Astrocyte (in vitro differentiated cells and primary cell): ENCODE results near the gene LANCL2. TPM values are rescaled to one million over a fixed set of nuclear protein-coding genes. Genes with fewer than 3 reads are reported as not detected.

ENCODE experiments used
- DNase-seq: peaks from one replicate; pipeline ENCODE4 v3.0.0-alpha.2; 2010; ENCODE audit warnings: low read depth
- FAIRE-seq: peaks from 2 replicates; lab custom pipeline; 2011; peaks lifted over from hg19 to GRCh38; lab: Jason Lieb, UNC
- H2AFZ ChIP-seq: 2 replicates; pipeline ENCODE4 v1.6.0; 2012; ENCODE audit warnings: low read depth, low read length, inconsistent platforms
- H3K27ac ChIP-seq: 2 replicates; pipeline ENCODE4 v1.5.1; 2011; ENCODE audit warnings: low read depth, low read length, inconsistent platforms
- H3K27me3 ChIP-seq: 2 replicates; pipeline ENCODE4 v1.6.0; 2011; ENCODE audit warnings: low read length, inconsistent platforms; ENCODE audit not compliant: insufficient read depth
- H3K36me3 ChIP-seq: 2 replicates; pipeline ENCODE4 v1.5.1; 2011; ENCODE audit warnings: low read length, inconsistent platforms; ENCODE audit not compliant: insufficient read depth
- H3K4me1 ChIP-seq: 2 replicates; pipeline ENCODE4 v1.5.1; 2011; ENCODE audit warnings: low read length, inconsistent platforms; ENCODE audit not compliant: insufficient read depth
- H3K4me2 ChIP-seq: 2 replicates; pipeline ENCODE4 v1.6.0; 2012; ENCODE audit warnings: low read length, inconsistent platforms
- H3K4me3 ChIP-seq: 2 replicates; pipeline ENCODE4 v1.5.1; 2011; ENCODE audit warnings: low read depth, mild to moderate bottlenecking, low read length, inconsistent platforms; ENCODE audit not compliant: insufficient read depth
- H3K79me2 ChIP-seq: 2 replicates; pipeline ENCODE4 v1.6.0; 2012; ENCODE audit warnings: mild to moderate bottlenecking, low read length, inconsistent platforms; ENCODE audit not compliant: insufficient read depth
- H3K9ac ChIP-seq: 2 replicates; pipeline ENCODE4 v1.6.0; 2012; ENCODE audit warnings: mild to moderate bottlenecking, low read length, inconsistent platforms
- H3K9me3 ChIP-seq: 2 replicates; pipeline ENCODE4 v1.5.1; 2012; ENCODE audit warnings: low read depth, mild to moderate bottlenecking, low read length, inconsistent platforms; ENCODE audit not compliant: insufficient read depth
- H4K20me1 ChIP-seq: 2 replicates; pipeline ENCODE4 v1.6.0; 2012; ENCODE audit warnings: low read length, inconsistent platforms; ENCODE audit not compliant: insufficient read depth
- H3K27ac Mint-ChIP-seq: one replicate; pipeline ENCODE4 v1.8.0; 2021; ENCODE audit warnings: mild to moderate bottlenecking, mixed read lengths; ENCODE audit not compliant: unreplicated experiment
- H3K27me3 Mint-ChIP-seq: one replicate; pipeline ENCODE4 v1.8.0; 2021; ENCODE audit warnings: low read depth, mixed read lengths; ENCODE audit not compliant: unreplicated experiment
- H3K36me3 Mint-ChIP-seq: one replicate; pipeline ENCODE4 v1.8.0; 2021; ENCODE audit warnings: low read depth, mixed read lengths; ENCODE audit not compliant: unreplicated experiment
- H3K4me1 Mint-ChIP-seq: one replicate; pipeline ENCODE4 v1.8.0; 2021; ENCODE audit warnings: low read depth, mixed read lengths; ENCODE audit not compliant: unreplicated experiment
- H3K4me3 Mint-ChIP-seq: one replicate; pipeline ENCODE4 v1.8.0; 2021; ENCODE audit warnings: mild to moderate bottlenecking, moderate library complexity, mixed read lengths; ENCODE audit not compliant: unreplicated experiment
- H3K9me3 Mint-ChIP-seq: one replicate; pipeline ENCODE4 v1.8.0; 2021; ENCODE audit warnings: mild to moderate bottlenecking, mixed read lengths; ENCODE audit not compliant: unreplicated experiment
- EZH2 ChIP-seq: IDR thresholded peaks from 2 replicates; pipeline ENCODE4 v1.6.1; 2012; ENCODE audit warnings: mild to moderate bottlenecking, low read length, inconsistent platforms; ENCODE audit not compliant: insufficient read depth
- total RNA-seq: library from RNA; stranded (reverse); gene quantifications from 2 replicates; pipeline ENCODE4 v1.2.1, GENCODE V29; 2021
- TF ChIP-seq, protein P1 (sequence below): IDR thresholded peaks from 2 replicates; pipeline ENCODE4 v1.5.1; 2011; ENCODE audit warnings: low read depth, mild to moderate bottlenecking, inconsistent platforms, low read length, moderate library complexity; ENCODE audit not compliant: insufficient read depth

The LANCL2 gene
- total RNA-seq, 1 donor from 2014 or later, result 35.9 TPM

- Histone ChIP-seq H3K9me3 (no peaks in the 10 kb centered on the region), H3K4me3 (no peak overlapping the region), H3K79me2 (peaks cover 17% of the 10 kb centered on the region), H3K9ac (no peak overlapping the region), H3K36me3 (no peaks in the 10 kb centered on the region), H2AFZ (no peak overlapping the region), H3K4me1 (no peaks in the 10 kb centered on the region), H4K20me1 (peaks cover 23% of the 10 kb centered on the region), H3K27me3 (no peaks in the 10 kb centered on the region), H3K27ac (no peak overlapping the region), H3K4me2 (no peak overlapping the region)
- TF ChIP-seq EZH2, result no peak
- TF ChIP-seq, protein P1, sequence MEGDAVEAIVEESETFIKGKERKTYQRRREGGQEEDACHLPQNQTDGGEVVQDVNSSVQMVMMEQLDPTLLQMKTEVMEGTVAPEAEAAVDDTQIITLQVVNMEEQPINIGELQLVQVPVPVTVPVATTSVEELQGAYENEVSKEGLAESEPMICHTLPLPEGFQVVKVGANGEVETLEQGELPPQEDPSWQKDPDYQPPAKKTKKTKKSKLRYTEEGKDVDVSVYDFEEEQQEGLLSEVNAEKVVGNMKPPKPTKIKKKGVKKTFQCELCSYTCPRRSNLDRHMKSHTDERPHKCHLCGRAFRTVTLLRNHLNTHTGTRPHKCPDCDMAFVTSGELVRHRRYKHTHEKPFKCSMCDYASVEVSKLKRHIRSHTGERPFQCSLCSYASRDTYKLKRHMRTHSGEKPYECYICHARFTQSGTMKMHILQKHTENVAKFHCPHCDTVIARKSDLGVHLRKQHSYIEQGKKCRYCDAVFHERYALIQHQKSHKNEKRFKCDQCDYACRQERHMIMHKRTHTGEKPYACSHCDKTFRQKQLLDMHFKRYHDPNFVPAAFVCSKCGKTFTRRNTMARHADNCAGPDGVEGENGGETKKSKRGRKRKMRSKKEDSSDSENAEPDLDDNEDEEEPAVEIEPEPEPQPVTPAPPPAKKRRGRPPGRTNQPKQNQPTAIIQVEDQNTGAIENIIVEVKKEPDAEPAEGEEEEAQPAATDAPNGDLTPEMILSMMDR, result no peak
- H3K4me1 Mint-ChIP-seq, result peaks cover 16% of the 10 kb centered on the region
- FAIRE-seq (no peak), DNase-seq (no peak)
- no peaks in the 10 kb centered on the region for H3K9me3 Mint-ChIP-seq
- H3K27ac Mint-ChIP-seq, result no peak overlapping the region
- no peak overlapping the region for H3K4me3 Mint-ChIP-seq
- H3K27me3 Mint-ChIP-seq, result no peaks in the 10 kb centered on the region
- peaks cover 2% of the 10 kb centered on the region for H3K36me3 Mint-ChIP-seq
Measured at GRCh38 chr7:55377162-55377817, 12.2 kb downstream of the LANCL2 start.

DNA sequence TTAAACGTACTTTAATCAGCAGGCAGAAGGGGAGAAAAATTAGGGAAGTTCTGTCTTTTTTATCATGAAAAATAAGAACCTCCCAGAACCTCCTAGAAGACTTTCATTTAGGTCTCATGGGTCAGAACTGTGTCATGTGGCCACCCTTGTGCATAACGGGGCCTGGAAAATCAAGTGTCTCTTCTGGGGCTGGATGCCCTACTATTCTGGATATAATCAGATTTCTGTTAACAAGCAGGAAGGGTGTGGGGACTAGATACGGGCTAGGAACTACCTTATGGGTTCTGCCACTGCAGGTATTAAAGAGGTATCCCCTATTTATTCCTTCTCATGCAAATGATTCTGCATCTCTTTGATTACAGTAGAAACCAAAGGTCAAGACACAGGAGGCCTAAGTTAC, 14.1 kb downstream of the LANCL2 start:
- peaks cover 9% of the 10 kb centered on the region for H3K9me3 Mint-ChIP-seq
- Histone ChIP-seq H3K36me3 (no peaks in the 10 kb centered on the region), H3K9me3 (no peaks in the 10 kb centered on the region), H3K4me3 (no peak overlapping the region), H3K9ac (no peak overlapping the region), H3K27ac (no peak overlapping the region), H3K79me2 (peaks cover 11% of the 10 kb centered on the region), H4K20me1 (peaks cover 23% of the 10 kb centered on the region), H3K4me2 (no peak overlapping the region), H3K4me1 (no peaks in the 10 kb centered on the region), H3K27me3 (no peaks in the 10 kb centered on the region), H2AFZ (no peak overlapping the region)
- TF ChIP-seq EZH2, result no peak
- TF ChIP-seq, protein P1, result no peak
- H3K36me3 Mint-ChIP-seq, result peaks cover 9% of the 10 kb centered on the region
- DNase-seq (no peak), FAIRE-seq (no peak)
- no peak overlapping the region for H3K27ac Mint-ChIP-seq
- peaks cover 18% of the 10 kb centered on the region for H3K4me1 Mint-ChIP-seq
- H3K27me3 Mint-ChIP-seq, result no peaks in the 10 kb centered on the region
- no peak overlapping the region for H3K4me3 Mint-ChIP-seq

DNA sequence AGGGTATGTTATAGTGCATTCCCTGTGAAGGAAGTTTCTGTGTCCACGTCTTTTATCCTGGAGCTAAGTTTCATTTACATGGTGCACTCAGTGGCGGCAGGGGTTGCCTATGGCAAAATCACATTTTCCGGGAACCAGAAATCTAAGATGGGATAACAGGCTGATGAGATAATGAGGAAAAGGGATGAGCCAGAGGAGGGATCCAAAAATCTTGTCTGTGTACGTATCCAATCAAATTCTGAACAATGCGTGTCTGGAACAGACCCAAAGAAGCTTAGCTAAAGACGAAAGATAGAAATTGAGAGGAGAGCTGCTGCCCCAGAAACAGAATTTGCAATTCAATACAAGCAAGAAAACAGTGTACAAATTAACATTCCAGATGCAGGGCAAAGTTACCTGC, 16.1 kb downstream of the LANCL2 start:
- no peaks in the 10 kb centered on the region for H3K4me1 ChIP-seq
- no peak overlapping the region for H3K4me3 Mint-ChIP-seq
- no peaks in the 10 kb centered on the region for H3K36me3 ChIP-seq
- H4K20me1 ChIP-seq, result peaks cover 21% of the 10 kb centered on the region
- no peak overlapping the region for H3K9ac ChIP-seq
- H3K9me3 ChIP-seq, result no peaks in the 10 kb centered on the region
- peaks cover 7% of the 10 kb centered on the region for H3K79me2 ChIP-seq
- peaks cover 4% of the 10 kb centered on the region for H3K4me1 Mint-ChIP-seq
- peaks cover 18% of the 10 kb centered on the region for H3K36me3 Mint-ChIP-seq
- no peak overlapping the region for H3K4me2 ChIP-seq
- no peak overlapping the region for H2AFZ ChIP-seq
- no peak for DNase-seq
- H3K27ac Mint-ChIP-seq, result no peak overlapping the region
- H3K27me3 Mint-ChIP-seq, result no peaks in the 10 kb centered on the region
- TF ChIP-seq EZH2, result no peak
- TF ChIP-seq, protein P1, result no peak
- peaks cover 17% of the 10 kb centered on the region for H3K9me3 Mint-ChIP-seq
- H3K27me3 ChIP-seq, result no peaks in the 10 kb centered on the region
- H3K4me3 ChIP-seq, result no peak overlapping the region
- H3K27ac ChIP-seq, result no peak overlapping the region
- FAIRE-seq, result no peak
